NCI-H2029 treated with DMSO at 0.1 percent for 48 hours (cell line): ENCODE data around the gene SDHA.
"Not testable (repeated sequence)": the region's sequence is repeated elsewhere in the genome, so short reads cannot be mapped to it uniquely, and the experiment has no call there.

Source experiments
- DNase-seq: peaks from one replicate; lab custom pipeline; 2025; lab: John Stamatoyannopoulos, UW

SDHA gene

GRCh38 chr5:257148-257547 is 39.0 kb downstream of the SDHA start:
- no peak for DNase-seq

- not testable (repeated sequence) for DNase-seq
Observed at GRCh38 chr5:263275-263974, 45.3 kb downstream of the SDHA start.

GRCh38 chr5:264338-264737 is 46.2 kb downstream of the SDHA start:
- DNase-seq: no peak

GRCh38 chr5:266311-267026 is 48.3 kb downstream of the SDHA start:
- not testable (repeated sequence) for DNase-seq

GRCh38 chr5:267716-268115 is 49.6 kb downstream of the SDHA start:
- DNase-seq: no peak

- no peak for DNase-seq
Observed at GRCh38 chr5:270340-270739, 52.2 kb downstream of the SDHA start.

GRCh38 chr5:271828-272167 is 53.7 kb downstream of the SDHA start:
- not testable (repeated sequence) for DNase-seq

- DNase-seq: not testable (repeated sequence)
Observed at GRCh38 chr5:273091-273490, 55.0 kb downstream of the SDHA start.

GRCh38 chr5:273491-273890 is 55.4 kb downstream of the SDHA start:
- not testable (repeated sequence) for DNase-seq

- DNase-seq: not testable (repeated sequence)
Observed at GRCh38 chr5:274346-274745, 56.2 kb downstream of the SDHA start.

- no peak for DNase-seq
Observed at GRCh38 chr5:278646-279045, 60.5 kb downstream of the SDHA start.

- DNase-seq: not testable (repeated sequence)
Observed at GRCh38 chr5:279051-279665, 61.0 kb downstream of the SDHA start.

GRCh38 chr5:285991-286557 is 68.0 kb downstream of the SDHA start:
- DNase-seq: no peak

- DNase-seq: not testable (repeated sequence)
Observed at GRCh38 chr5:290200-290599, 72.1 kb downstream of the SDHA start.

- not testable (repeated sequence) for DNase-seq
Observed at GRCh38 chr5:291345-291744, 73.2 kb downstream of the SDHA start.

- DNase-seq: not testable (repeated sequence)
Observed at GRCh38 chr5:294788-295187, 76.7 kb downstream of the SDHA start.

GRCh38 chr5:296207-296606 is 78.1 kb downstream of the SDHA start:
- peak; percentile 25 for DNase-seq

GRCh38 chr5:296954-297353 is 78.8 kb downstream of the SDHA start:
- DNase-seq: not testable (repeated sequence)

GRCh38 chr5:297448-297847 is 79.3 kb downstream of the SDHA start:
- not testable (repeated sequence) for DNase-seq

- DNase-seq: not testable (repeated sequence)
Observed at GRCh38 chr5:297991-298736, 80.0 kb downstream of the SDHA start.

GRCh38 chr5:298737-299125 is 80.6 kb downstream of the SDHA start:
- no peak for DNase-seq

- not testable (repeated sequence) for DNase-seq
Observed at GRCh38 chr5:299921-300320, 81.8 kb downstream of the SDHA start.
